Duodenal mucosa (tissue), 2 donors: ENCODE data around the gene AGBL1.
"Not testable (repeated sequence)": the region's sequence is repeated elsewhere in the genome, so short reads cannot be mapped to it uniquely, and the experiment has no call there.

Source experiments
- H3K27ac ChIP-seq: one replicate; pipeline ENCODE4 v1.7.0; 2013; ENCODE audit warnings: low read depth, low read length
- H3K27me3 ChIP-seq, 2 donors: one replicate each; pipeline ENCODE4 v1.7.0; 2013; ENCODE audit warnings: low read length in 2 of 2, control low read depth in 1 of 2; ENCODE audit not compliant: insufficient read depth in 2 of 2, control insufficient read depth in 1 of 2
- H3K36me3 ChIP-seq, 2 donors: one replicate each; pipeline ENCODE4 v1.7.0; 2013; ENCODE audit warnings: low read length in 2 of 2, control low read depth in 1 of 2; ENCODE audit not compliant: insufficient read depth in 2 of 2, control insufficient read depth in 1 of 2
- H3K4me1 ChIP-seq, 2 donors: one replicate each; pipeline ENCODE4 v1.7.0; 2013; ENCODE audit warnings: low read length in 2 of 2, control low read depth in 1 of 2; ENCODE audit not compliant: insufficient read depth in 2 of 2, control insufficient read depth in 1 of 2
- H3K4me3 ChIP-seq, 2 donors: one replicate each; pipeline ENCODE4 v1.7.0; 2013; ENCODE audit warnings: low read length in 2 of 2, low read depth in 1 of 2
- H3K9ac ChIP-seq, 2 donors: one replicate each; pipeline ENCODE4 v1.7.0; 2013; ENCODE audit warnings: low read length in 2 of 2, low read depth in 1 of 2
- H3K9me3 ChIP-seq, 2 donors: one replicate each; pipeline ENCODE4 v1.7.0; 2013; ENCODE audit warnings: low read length in 2 of 2, control low read depth in 1 of 2; ENCODE audit not compliant: control insufficient read depth in 1 of 2

The AGBL1 gene

GRCh38 chr15:87033056-87033455 is 953.4 kb downstream of the AGBL1 start:
- no peak overlapping the region for H3K27ac ChIP-seq
- H3K9me3 ChIP-seq = no peaks in the 10 kb centered on the region
- no peaks in the 10 kb centered on the region for H3K36me3 ChIP-seq
- no peak overlapping the region for H3K4me3 ChIP-seq
- H3K4me1 ChIP-seq = no peaks in the 10 kb centered on the region
- H3K27me3 ChIP-seq = no peaks in the 10 kb centered on the region
- no peak overlapping the region for H3K9ac ChIP-seq

GRCh38 chr15:87034886-87035285 is 955.2 kb downstream of the AGBL1 start:
- H3K27me3 ChIP-seq = no peaks in the 10 kb centered on the region
- H3K4me1 ChIP-seq = no peaks in the 10 kb centered on the region
- no peak overlapping the region for H3K9ac ChIP-seq
- no peaks in the 10 kb centered on the region for H3K9me3 ChIP-seq
- H3K4me3 ChIP-seq = no peak overlapping the region
- H3K27ac ChIP-seq = no peak overlapping the region
- no peaks in the 10 kb centered on the region for H3K36me3 ChIP-seq

GRCh38 chr15:87038404-87038803 is 958.7 kb downstream of the AGBL1 start:
- Histone ChIP-seq H3K9ac (no peak overlapping the region), H3K4me1 (no peaks in the 10 kb centered on the region), H3K4me3 (no peak overlapping the region), H3K27me3 (no peaks in the 10 kb centered on the region), H3K36me3 (no peaks in the 10 kb centered on the region), H3K27ac (no peak overlapping the region), H3K9me3 (no peaks in the 10 kb centered on the region)

GRCh38 chr15:87042619-87043018 is 962.9 kb downstream of the AGBL1 start:
- H3K27me3 ChIP-seq, H3K4me1 ChIP-seq, H3K27ac ChIP-seq, H3K9ac ChIP-seq, H3K36me3 ChIP-seq, H3K4me3 ChIP-seq, H3K9me3 ChIP-seq: not testable (repeated sequence)

GRCh38 chr15:87045746-87046145 is 966.1 kb downstream of the AGBL1 start:
- Histone ChIP-seq H3K4me1 (no peaks in the 10 kb centered on the region), H3K9ac (no peak overlapping the region), H3K4me3 (no peak overlapping the region), H3K36me3 (no peaks in the 10 kb centered on the region), H3K27ac (no peak overlapping the region), H3K9me3 (no peaks in the 10 kb centered on the region), H3K27me3 (no peaks in the 10 kb centered on the region)

- no peaks in the 10 kb centered on the region for H3K36me3 ChIP-seq
- no peak overlapping the region for H3K9ac ChIP-seq
- no peaks in the 10 kb centered on the region for H3K27me3 ChIP-seq
- H3K4me1 ChIP-seq = no peaks in the 10 kb centered on the region
- H3K4me3 ChIP-seq = no peak overlapping the region
- no peak overlapping the region for H3K27ac ChIP-seq
- H3K9me3 ChIP-seq = no peaks in the 10 kb centered on the region
Observed at GRCh38 chr15:87047203-87047965, 967.7 kb downstream of the AGBL1 start.
